Mononuclear cell (primary cell): ENCODE measurements around the gene RAP1GAP. TPM values are rescaled to one million over a fixed set of nuclear protein-coding genes. Genes with fewer than 3 reads are reported as not detected.
"Not testable (repeated sequence)": the region's sequence is repeated elsewhere in the genome, so short reads cannot be mapped to it uniquely, and the experiment has no call there.

Experiments used
- H3K27me3 ChIP-seq: 2 replicates; pipeline ENCODE4 v1.6.0; 2011; ENCODE audit warnings: low read length, control low read depth; ENCODE audit not compliant: insufficient read depth
- H3K4me1 ChIP-seq: 2 replicates; pipeline ENCODE4 v1.5.1; 2011; ENCODE audit warnings: mild to moderate bottlenecking, low read length, control low read depth; ENCODE audit not compliant: insufficient read depth
- H3K4me3 ChIP-seq: 2 replicates; pipeline ENCODE4 v1.5.1; 2011; ENCODE audit warnings: mild to moderate bottlenecking, low read length, moderate library complexity
- H3K9me3 ChIP-seq: 2 replicates; pipeline ENCODE4 v1.5.1; 2011; ENCODE audit warnings: low read depth, mild to moderate bottlenecking, control low read depth, low read length
- total RNA-seq: library from RNA; depleted of rRNA; stranded (reverse); fragments of >200 nt; gene quantifications from one replicate; pipeline ENCODE4 v1.2.3, GENCODE V29; 2012

Gene RAP1GAP
- total RNA-seq, 1 donor = 0.10 TPM

DNA sequence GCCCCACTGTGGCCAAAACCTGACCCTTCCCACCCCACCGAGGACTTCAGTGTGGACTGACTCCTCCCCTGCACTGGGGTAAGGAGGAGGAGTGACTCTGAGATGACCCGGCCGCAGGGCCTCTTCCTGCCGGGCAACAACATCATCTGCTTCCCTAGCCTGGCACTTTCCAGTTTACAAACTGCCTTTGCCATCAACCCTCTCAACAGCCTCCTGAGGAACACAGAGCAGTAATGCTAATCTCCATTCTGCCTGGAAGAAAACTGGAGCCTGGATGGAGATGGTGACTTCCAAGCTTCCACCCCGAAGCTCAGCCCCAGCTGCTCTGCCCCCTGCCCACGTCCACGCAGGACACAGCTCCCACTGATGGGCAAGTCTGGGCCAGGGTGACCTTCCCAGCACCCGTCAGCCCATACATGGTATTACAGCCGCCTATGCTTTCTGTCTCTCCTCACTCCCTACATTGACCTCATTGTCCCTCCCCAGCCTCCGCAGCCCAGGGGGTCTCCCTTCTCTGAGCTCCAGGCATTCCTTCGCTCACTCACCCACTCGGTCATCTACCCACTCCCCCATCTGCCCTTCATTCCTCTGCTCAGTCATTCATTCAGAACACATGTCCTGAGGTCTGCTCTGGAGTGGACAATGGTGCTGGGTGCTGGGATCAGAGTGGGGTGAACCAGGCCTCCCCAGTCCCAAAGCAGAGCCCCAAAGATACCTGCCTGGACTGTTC lies 34.2 kb downstream of the RAP1GAP start:
- Histone ChIP-seq H3K4me3 (no peak overlapping the region), H3K27me3 (no peaks in the 10 kb centered on the region), H3K9me3 (no peaks in the 10 kb centered on the region), H3K4me1 (no peaks in the 10 kb centered on the region)

DNA sequence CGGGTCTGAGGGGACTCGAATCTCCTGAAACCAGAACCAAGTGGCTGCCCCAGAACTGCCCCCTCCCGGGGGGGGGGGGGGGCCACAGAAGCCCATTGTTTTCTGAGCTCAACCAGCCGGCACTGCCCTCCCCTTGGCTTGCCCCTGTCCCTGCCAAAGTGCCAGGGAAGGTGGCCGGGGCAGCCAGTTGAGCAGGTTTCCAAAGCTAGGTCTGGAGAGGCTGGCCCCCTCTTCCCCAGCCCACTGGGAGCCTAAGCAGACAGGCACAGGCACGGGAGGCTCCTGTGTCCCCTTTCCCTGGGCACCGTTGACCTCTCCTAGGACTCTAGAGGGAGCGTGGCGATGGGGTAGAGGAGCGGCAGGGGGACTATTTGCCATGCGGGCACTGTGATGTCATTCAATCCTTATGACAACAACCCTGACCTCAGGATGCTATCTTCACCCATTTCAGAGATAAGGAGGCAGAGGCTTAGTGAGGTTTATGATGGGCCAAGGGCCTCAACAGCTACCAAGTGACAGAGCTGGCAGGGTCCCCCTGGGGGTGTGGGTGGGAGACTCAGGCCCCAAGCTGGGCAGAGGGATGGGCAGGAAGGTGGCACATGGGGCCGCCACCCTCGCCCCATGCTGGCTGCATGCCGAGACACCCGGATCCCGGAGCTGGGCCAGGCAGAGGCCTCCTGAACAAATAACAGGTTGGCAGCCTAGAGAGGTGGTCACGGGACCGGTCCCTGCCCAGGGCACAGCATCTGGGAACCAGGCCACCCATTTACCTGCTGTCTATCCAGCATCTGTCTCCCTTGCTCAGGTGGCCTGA lies 35.0 kb downstream of the RAP1GAP start:
- Histone ChIP-seq H3K4me1 (no peaks in the 10 kb centered on the region), H3K4me3 (no peak overlapping the region), H3K27me3 (no peaks in the 10 kb centered on the region), H3K9me3 (no peaks in the 10 kb centered on the region)

DNA sequence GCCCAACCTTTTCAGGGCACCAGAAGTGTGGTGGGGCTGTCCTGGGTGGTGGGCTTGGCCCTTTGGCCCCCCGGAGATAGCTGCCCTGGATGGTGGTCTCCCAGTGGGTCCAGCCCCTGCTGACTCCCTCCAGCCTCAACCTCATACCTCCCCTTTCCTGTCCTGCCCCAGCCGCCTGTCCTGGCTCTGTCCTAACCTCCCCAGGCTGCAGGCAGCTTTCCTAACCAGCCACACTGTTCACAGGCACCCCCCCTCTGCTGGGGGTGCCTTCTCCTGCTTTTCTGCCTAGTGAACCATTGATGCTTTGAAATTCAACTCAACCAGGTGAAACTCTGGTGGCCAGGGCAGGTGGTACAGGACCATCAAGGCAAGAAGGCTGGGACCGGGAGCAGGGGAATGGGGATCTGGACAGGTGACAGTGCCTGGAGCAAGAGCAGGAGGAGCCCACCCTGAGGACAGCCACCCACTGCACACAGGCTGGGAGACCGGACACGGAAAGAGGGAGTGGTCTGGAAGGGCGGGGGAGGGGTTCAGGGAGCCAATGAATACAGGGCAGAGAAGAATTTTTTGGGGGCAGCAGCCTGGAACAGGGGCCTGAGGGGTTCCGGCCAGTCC lies 35.9 kb downstream of the RAP1GAP start:
- H3K27me3 ChIP-seq = no peaks in the 10 kb centered on the region
- H3K9me3 ChIP-seq = no peaks in the 10 kb centered on the region
- H3K4me1 ChIP-seq = no peaks in the 10 kb centered on the region

GRCh38 chr1:21631944-21632887 lies 36.9 kb downstream of the RAP1GAP start:
- Histone ChIP-seq H3K9me3 (no peaks in the 10 kb centered on the region), H3K4me3 (no peak overlapping the region), H3K4me1 (no peaks in the 10 kb centered on the region), H3K27me3 (no peaks in the 10 kb centered on the region)

More for the DNA sequence above, 35.9 kb downstream of the RAP1GAP start:
- H3K4me3 ChIP-seq = no peak overlapping the region

GRCh38 chr1:21631590-21631943 lies 37.6 kb downstream of the RAP1GAP start:
- not testable (repeated sequence) for H3K4me3 ChIP-seq, H3K4me1 ChIP-seq, H3K27me3 ChIP-seq, H3K9me3 ChIP-seq

DNA sequence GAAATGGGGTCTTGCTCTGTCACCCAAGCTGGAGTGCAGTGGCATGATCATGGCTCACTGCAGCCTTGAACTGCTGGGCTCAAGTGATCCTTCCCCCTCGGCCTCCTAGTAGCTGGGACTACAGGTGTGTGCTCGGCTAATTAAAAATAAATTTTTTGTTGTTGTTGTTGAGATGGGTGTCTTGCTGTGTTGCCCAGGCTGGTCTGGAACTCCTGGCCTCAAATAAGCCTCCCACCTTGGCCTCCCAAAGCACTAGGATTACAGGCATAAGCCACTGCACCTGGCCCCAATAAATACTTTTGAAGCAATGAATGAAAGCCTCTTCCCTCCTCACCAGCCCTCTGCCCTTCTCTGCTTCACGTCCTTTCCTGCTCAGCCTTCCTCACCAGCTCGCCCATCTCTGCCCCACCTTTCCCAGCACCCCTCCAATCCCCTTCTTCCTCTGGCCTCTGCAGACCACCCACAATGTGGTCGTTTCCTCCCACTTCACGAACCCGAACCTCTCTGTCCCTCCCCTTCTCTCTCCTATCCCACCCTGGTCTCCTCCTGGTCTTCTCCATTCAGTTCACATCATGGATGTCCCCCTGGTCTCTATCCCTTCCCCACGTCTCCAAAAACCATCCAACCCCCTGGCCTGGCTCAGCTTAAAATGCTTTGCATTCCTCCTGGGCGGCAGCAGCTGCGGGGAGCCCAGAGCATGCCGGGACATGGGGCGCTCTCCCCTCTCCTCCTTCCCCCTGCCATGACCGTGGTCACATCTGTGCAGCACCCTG lies 38.4 kb downstream of the RAP1GAP start:
- Histone ChIP-seq H3K27me3 (no peaks in the 10 kb centered on the region), H3K4me3 (no peak overlapping the region), H3K4me1 (no peaks in the 10 kb centered on the region), H3K9me3 (no peaks in the 10 kb centered on the region)

GRCh38 chr1:21629971-21630370 lies 39.2 kb downstream of the RAP1GAP start:
- no peak overlapping the region for H3K4me3 ChIP-seq
- H3K4me1 ChIP-seq = no peaks in the 10 kb centered on the region
- no peaks in the 10 kb centered on the region for H3K27me3 ChIP-seq
- no peaks in the 10 kb centered on the region for H3K9me3 ChIP-seq

DNA sequence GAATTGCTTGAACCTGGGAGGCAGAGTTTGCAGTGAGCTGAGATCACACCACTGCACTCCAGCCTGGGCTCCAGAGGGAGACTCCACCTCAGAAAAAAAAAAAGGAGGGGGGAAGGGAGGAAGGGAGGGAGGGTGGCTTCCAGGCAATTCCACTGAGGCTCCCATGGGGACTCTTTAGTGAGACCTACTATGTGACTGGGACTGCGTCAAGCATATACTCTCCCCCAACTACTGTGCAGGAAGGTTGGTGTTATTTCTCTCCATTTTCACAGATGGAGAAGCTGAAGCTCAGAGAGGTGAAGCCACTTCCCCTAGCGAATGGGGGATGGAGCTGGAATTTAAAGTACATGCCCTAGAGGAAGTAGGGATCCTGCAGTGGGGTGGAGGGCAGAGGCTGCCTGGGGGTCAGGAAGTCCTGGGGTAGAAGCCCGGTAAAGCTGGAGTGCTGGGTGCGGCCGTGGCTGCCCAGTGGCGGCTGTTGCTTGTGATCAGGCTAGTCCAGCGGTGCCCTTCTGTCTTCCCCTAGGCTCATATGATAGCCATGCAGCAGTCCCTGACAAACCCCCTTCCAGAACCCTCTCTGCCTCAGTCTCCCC lies 40.3 kb downstream of the RAP1GAP start:
- Histone ChIP-seq H3K4me3 (no peak overlapping the region), H3K27me3 (no peaks in the 10 kb centered on the region), H3K4me1 (no peaks in the 10 kb centered on the region), H3K9me3 (no peaks in the 10 kb centered on the region)

GRCh38 chr1:21626921-21627339 lies 42.2 kb downstream of the RAP1GAP start:
- Histone ChIP-seq H3K4me1 (peaks cover 4% of the 10 kb centered on the region), H3K27me3 (peaks cover 3% of the 10 kb centered on the region), H3K9me3 (no peaks in the 10 kb centered on the region), H3K4me3 (no peak overlapping the region)

- Histone ChIP-seq H3K9me3 (no peaks in the 10 kb centered on the region), H3K27me3 (peaks cover 11% of the 10 kb centered on the region), H3K4me3 (no peak overlapping the region), H3K4me1 (peaks cover 4% of the 10 kb centered on the region)
Measured at GRCh38 chr1:21625390-21626190, 43.6 kb downstream of the RAP1GAP start.

- no peaks in the 10 kb centered on the region for H3K9me3 ChIP-seq
- H3K4me1 ChIP-seq = peaks cover 4% of the 10 kb centered on the region
- no peak overlapping the region for H3K4me3 ChIP-seq
- H3K27me3 ChIP-seq = peaks cover 11% of the 10 kb centered on the region
Measured at GRCh38 chr1:21624571-21625389, 44.4 kb downstream of the RAP1GAP start.

- no peaks in the 10 kb centered on the region for H3K9me3 ChIP-seq
- H3K27me3 ChIP-seq = peaks cover 11% of the 10 kb centered on the region
- peaks cover 4% of the 10 kb centered on the region for H3K4me1 ChIP-seq
- no peak overlapping the region for H3K4me3 ChIP-seq
Measured at GRCh38 chr1:21623410-21623961, 45.7 kb downstream of the RAP1GAP start.
